ENCODE data around the gene NKD1.

DNA sequence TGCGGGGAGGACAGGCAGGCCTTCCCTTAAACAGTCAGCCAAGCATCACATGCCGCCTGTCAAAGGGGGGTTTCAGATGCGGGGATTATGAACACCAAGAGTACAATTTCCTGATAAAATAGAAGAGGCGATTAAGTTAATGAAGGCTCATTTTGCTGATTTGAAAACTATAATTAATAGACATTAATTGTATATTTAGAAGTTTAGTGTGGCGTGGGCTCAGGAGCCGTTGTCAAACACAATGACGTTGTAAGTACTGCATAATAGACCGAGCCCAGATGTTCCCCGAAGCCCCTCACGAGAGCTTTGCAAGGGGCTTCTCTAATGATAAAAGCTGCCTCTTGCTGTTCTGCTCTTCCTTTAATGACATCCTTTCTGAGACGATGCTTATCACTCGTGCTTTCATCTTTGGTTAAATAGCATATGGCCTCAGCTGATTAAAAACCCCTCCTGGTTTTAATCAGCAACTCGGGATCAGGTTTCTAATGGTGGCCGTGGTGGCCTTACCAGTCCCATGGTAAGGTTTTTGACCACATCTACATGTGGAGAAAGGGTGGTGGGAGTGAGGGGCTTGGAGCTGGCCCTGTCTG lies 104.7 kb downstream of the NKD1 start:
- TF ChIP-seq, protein P1, sequence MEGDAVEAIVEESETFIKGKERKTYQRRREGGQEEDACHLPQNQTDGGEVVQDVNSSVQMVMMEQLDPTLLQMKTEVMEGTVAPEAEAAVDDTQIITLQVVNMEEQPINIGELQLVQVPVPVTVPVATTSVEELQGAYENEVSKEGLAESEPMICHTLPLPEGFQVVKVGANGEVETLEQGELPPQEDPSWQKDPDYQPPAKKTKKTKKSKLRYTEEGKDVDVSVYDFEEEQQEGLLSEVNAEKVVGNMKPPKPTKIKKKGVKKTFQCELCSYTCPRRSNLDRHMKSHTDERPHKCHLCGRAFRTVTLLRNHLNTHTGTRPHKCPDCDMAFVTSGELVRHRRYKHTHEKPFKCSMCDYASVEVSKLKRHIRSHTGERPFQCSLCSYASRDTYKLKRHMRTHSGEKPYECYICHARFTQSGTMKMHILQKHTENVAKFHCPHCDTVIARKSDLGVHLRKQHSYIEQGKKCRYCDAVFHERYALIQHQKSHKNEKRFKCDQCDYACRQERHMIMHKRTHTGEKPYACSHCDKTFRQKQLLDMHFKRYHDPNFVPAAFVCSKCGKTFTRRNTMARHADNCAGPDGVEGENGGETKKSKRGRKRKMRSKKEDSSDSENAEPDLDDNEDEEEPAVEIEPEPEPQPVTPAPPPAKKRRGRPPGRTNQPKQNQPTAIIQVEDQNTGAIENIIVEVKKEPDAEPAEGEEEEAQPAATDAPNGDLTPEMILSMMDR (IDR thresholded peaks at IDR 0.05) = no peak
- TF ChIP-seq POLR2A (IDR thresholded peaks at IDR 0.05) = no peak

All from sigmoid colon (tissue), 3 donors.